ENCODE data around the gene ADGRL2. TPM values are rescaled to one million over a fixed set of nuclear protein-coding genes. Genes with fewer than 3 reads are reported as not detected.

ADGRL2 gene
- total and polyA plus RNA-seq, 2 experiments from 2014 or later, result 45.1 to 139 TPM

DNA sequence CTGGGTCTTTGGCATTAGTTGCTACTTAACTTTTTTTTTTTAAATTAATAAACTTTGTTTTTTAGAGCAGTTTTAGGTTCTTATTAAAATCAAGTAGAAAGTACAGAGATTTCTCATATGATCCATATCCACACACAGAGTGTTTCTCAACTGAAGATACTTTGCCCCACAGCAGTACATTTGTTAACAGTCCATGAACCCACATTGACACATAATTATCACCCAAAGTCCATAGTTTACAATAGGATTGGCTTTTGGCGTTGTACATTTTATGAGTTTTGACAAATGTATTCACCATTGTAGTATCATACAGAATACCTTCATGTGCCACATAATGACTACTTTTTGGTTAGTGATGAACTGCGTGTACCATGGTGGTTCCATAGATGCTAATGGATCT, 106.8 kb downstream of the ADGRL2 start:
- Histone ChIP-seq H3K27ac (no peak overlapping the region), H3K9me3 (ENCODE audit: low read depth) (no peaks in the 10 kb centered on the region), H3K36me3 (replicated peaks; ENCODE audit: insufficient read depth, low read depth) (no peaks in the 10 kb centered on the region), H3K4me3 (no peak overlapping the region), H3K27me3 (no peaks in the 10 kb centered on the region), H4K20me1 (ENCODE audit: insufficient read depth, poor library complexity, severe bottlenecking) (peaks cover 23% of the 10 kb centered on the region), H3K9me2 (replicated peaks; ENCODE audit: insufficient read depth) (no peaks in the 10 kb centered on the region), H2AFZ (no peak overlapping the region), H3K79me2 (peaks cover 58% of the 10 kb centered on the region), H3K4me1 (ENCODE audit: insufficient read depth) (no peaks in the 10 kb centered on the region), H3K4me2 (no peak overlapping the region)
- TF ChIP-seq EZH2 (IDR thresholded peaks at IDR 0.05; ENCODE audit: borderline replicate concordance), result no peak
- no peak for TF ChIP-seq EZH2phosphoT487 (IDR thresholded peaks at IDR 0.05; ENCODE audit: low read depth, severe bottlenecking, unreplicated experiment)
- TF ChIP-seq, protein P1, sequence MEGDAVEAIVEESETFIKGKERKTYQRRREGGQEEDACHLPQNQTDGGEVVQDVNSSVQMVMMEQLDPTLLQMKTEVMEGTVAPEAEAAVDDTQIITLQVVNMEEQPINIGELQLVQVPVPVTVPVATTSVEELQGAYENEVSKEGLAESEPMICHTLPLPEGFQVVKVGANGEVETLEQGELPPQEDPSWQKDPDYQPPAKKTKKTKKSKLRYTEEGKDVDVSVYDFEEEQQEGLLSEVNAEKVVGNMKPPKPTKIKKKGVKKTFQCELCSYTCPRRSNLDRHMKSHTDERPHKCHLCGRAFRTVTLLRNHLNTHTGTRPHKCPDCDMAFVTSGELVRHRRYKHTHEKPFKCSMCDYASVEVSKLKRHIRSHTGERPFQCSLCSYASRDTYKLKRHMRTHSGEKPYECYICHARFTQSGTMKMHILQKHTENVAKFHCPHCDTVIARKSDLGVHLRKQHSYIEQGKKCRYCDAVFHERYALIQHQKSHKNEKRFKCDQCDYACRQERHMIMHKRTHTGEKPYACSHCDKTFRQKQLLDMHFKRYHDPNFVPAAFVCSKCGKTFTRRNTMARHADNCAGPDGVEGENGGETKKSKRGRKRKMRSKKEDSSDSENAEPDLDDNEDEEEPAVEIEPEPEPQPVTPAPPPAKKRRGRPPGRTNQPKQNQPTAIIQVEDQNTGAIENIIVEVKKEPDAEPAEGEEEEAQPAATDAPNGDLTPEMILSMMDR (IDR thresholded peaks at IDR 0.05; ENCODE audit: poor library complexity), result no peak
- 89% methylated on average over 2 of the region's 2 CpGs for WGBS (ENCODE audit: low lambda C conversion rate, missing lambda C conversion rate)
- no peak for DNase-seq (ENCODE audit: low spot score)

DNA sequence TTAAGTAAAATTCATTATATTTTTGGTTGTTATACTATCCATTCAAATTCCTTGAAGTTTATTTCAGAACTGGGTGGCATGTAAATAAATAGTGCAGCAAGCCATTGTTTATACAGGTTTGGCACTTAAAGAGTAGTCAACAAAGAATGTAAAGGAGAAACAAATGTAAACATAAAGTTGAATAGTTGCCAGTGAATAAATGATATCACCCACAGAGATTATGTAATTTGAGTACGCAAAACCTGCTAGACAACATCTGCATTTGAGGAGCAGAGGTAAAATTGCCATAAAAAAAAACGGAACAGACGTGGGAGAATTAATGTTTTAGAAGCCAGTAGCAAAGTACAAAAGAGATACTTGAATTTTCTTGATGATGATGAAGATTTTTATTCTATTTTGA, 111.6 kb downstream of the ADGRL2 start:
- DNase-seq (ENCODE audit: low spot score), result no peak
- Histone ChIP-seq H3K4me3 (no peak overlapping the region), H3K9me3 (ENCODE audit: low read depth) (no peaks in the 10 kb centered on the region), H3K36me3 (replicated peaks; ENCODE audit: insufficient read depth, low read depth) (no peaks in the 10 kb centered on the region), H3K4me1 (ENCODE audit: insufficient read depth) (no peaks in the 10 kb centered on the region), H4K20me1 (ENCODE audit: insufficient read depth, poor library complexity, severe bottlenecking) (peaks cover 6% of the 10 kb centered on the region), H3K27me3 (no peaks in the 10 kb centered on the region), H3K79me2 (peaks cover 48% of the 10 kb centered on the region), H3K27ac (no peak overlapping the region), H3K4me2 (no peak overlapping the region), H3K9me2 (replicated peaks; ENCODE audit: insufficient read depth) (no peaks in the 10 kb centered on the region), H2AFZ (no peak overlapping the region)
- TF ChIP-seq EZH2 (IDR thresholded peaks at IDR 0.05; ENCODE audit: borderline replicate concordance) (no peak), EZH2phosphoT487 (IDR thresholded peaks at IDR 0.05; ENCODE audit: low read depth, severe bottlenecking, unreplicated experiment) (no peak)
- TF ChIP-seq, protein P1 (IDR thresholded peaks at IDR 0.05; ENCODE audit: poor library complexity), result no peak
- 51% methylated on average over 3 of the region's 3 CpGs for WGBS (ENCODE audit: low lambda C conversion rate, missing lambda C conversion rate)

DNA sequence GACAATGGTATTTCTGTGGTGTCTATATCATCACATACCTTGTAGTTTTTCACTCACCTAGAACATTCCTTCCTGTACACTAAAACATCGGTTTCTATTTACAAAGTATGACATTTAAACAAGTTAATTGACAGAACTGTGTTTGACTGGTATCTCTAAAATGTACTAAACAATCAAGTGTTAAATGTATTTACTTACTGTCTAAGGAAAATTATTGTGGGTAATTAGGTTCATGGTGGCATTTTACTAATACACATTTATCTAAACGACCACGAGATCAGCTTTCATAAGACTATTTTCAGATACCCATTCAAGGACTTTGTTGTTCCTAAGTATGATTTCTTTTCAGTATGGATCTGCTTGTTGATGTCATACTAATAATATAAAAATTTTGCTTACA, 115.2 kb downstream of the ADGRL2 start:
- Histone ChIP-seq H3K4me1 (ENCODE audit: insufficient read depth) (peaks cover 6% of the 10 kb centered on the region), H3K9me2 (replicated peaks; ENCODE audit: insufficient read depth) (no peaks in the 10 kb centered on the region), H3K79me2 (peaks cover 49% of the 10 kb centered on the region), H3K27ac (no peak overlapping the region), H3K9me3 (ENCODE audit: low read depth) (no peaks in the 10 kb centered on the region), H3K4me2 (no peak overlapping the region), H3K27me3 (no peaks in the 10 kb centered on the region), H2AFZ (no peak overlapping the region), H4K20me1 (ENCODE audit: insufficient read depth, poor library complexity, severe bottlenecking) (peaks cover 15% of the 10 kb centered on the region), H3K36me3 (replicated peaks; ENCODE audit: insufficient read depth, low read depth) (no peaks in the 10 kb centered on the region), H3K4me3 (no peak overlapping the region)
- 54% methylated on average over 3 of the region's 3 CpGs for WGBS (ENCODE audit: low lambda C conversion rate, missing lambda C conversion rate)
- no peak for DNase-seq (ENCODE audit: low spot score)
- TF ChIP-seq, protein P1 (IDR thresholded peaks at IDR 0.05; ENCODE audit: poor library complexity), result no peak
- no peak for TF ChIP-seq EZH2phosphoT487 (IDR thresholded peaks at IDR 0.05; ENCODE audit: low read depth, severe bottlenecking, unreplicated experiment)
- TF ChIP-seq EZH2 (IDR thresholded peaks at IDR 0.05; ENCODE audit: borderline replicate concordance), result no peak
